DND-41 (cell line): ENCODE measurements around the gene FGR.

ENCODE experiments used
- EZH2 ChIP-seq: IDR thresholded peaks from 3 replicates; pipeline ENCODE4 v1.6.1; 2012; ENCODE audit warnings: borderline replicate concordance, low read depth, mild to moderate bottlenecking, moderate library complexity, low read length, inconsistent platforms; ENCODE audit not compliant: severe bottlenecking
- TF ChIP-seq, protein P1 (sequence below): IDR thresholded peaks from 2 replicates; pipeline ENCODE4 v1.5.1; 2012; ENCODE audit warnings: borderline replicate concordance, low read length, moderate library complexity, mild to moderate bottlenecking; ENCODE audit not compliant: poor library complexity, severe bottlenecking; ENCODE audit errors: extremely low read depth

DNA sequence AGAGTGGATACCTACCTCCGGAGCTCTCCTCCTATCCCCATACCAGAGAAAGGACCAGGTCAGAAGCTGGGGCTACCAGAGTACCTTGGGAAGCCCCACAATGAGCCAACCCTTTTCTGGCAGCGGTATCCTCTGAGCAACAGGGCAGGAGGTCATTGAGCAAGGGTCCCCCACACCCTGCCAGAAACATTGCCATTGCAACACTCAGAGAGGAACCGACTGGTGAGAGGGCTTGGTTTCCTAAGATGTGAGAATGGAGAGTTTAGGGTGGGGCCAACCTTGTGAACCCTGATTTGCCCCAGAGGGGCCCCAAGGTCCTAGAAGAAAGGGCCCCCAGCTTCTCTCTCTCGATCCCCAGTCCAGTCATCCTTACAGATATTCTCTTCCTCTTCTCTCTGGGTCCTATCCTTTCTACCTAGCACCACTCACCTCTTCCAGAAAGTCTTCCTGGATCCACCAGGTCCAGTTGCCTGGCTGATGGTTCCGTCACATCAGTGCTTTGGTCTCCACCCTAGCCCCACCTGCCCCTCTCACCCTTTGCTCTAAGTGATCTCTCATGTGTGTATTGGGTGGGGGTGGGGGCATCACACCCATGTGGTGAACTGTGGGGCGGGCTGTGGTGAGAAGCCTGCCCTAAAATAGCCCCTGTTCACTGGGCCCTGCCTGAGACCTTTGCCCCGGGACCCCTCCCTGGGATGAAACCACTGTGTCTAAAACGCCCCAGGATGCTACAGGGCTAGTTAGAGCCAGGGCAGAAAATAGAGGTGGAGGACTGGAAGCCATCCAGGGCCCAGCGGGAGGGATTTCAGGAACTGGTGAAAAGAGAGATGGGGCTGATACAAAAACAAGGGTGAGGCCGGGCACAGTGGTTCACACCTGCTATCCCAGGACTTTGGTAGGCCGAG is 8.7 kb downstream of the FGR start:
- TF ChIP-seq, protein P1, sequence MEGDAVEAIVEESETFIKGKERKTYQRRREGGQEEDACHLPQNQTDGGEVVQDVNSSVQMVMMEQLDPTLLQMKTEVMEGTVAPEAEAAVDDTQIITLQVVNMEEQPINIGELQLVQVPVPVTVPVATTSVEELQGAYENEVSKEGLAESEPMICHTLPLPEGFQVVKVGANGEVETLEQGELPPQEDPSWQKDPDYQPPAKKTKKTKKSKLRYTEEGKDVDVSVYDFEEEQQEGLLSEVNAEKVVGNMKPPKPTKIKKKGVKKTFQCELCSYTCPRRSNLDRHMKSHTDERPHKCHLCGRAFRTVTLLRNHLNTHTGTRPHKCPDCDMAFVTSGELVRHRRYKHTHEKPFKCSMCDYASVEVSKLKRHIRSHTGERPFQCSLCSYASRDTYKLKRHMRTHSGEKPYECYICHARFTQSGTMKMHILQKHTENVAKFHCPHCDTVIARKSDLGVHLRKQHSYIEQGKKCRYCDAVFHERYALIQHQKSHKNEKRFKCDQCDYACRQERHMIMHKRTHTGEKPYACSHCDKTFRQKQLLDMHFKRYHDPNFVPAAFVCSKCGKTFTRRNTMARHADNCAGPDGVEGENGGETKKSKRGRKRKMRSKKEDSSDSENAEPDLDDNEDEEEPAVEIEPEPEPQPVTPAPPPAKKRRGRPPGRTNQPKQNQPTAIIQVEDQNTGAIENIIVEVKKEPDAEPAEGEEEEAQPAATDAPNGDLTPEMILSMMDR: no peak
- TF ChIP-seq EZH2: no peak
